Activated CD8-positive, alpha-beta memory T cell treated with anti-CD3 and anti-CD28 coated beads, Interleukin-2, amount 50 U/mL, for 48 hours (primary cell): ENCODE data around the gene UBE2M.

Experiments used
- DNase-seq: peaks from one replicate; pipeline ENCODE4 v3.0.0-alpha.2; 2020

The UBE2M gene

GRCh38 chr19:58570770-58571574, 12.6 kb upstream of the UBE2M start:
- DNase-seq: peak; percentile 51

- DNase-seq: no peak
These were observed 11.7 kb upstream of the UBE2M start for GRCh38 chr19:58569943-58570670.

- DNase-seq: no peak
These were observed 11.0 kb upstream of the UBE2M start for GRCh38 chr19:58569191-58569942.

GRCh38 chr19:58568453-58569130, 10.2 kb upstream of the UBE2M start:
- DNase-seq: peak; percentile 33

GRCh38 chr19:58566989-58567388, 8.6 kb upstream of the UBE2M start:
- DNase-seq: peak; percentile 34

GRCh38 chr19:58563823-58564222, 5.4 kb upstream of the UBE2M start:
- no peak for DNase-seq

GRCh38 chr19:58563034-58563573, 4.7 kb upstream of the UBE2M start:
- DNase-seq: no peak

GRCh38 chr19:58562122-58563033, 4.0 kb upstream of the UBE2M start:
- DNase-seq: no peak

GRCh38 chr19:58561373-58562121, 3.1 kb upstream of the UBE2M start:
- DNase-seq: peak; percentile 57

GRCh38 chr19:58560921-58561320, 2.5 kb upstream of the UBE2M start:
- no peak for DNase-seq

GRCh38 chr19:58560007-58560887, 1.8 kb upstream of the UBE2M start:
- DNase-seq: no peak

- DNase-seq: peak; percentile 91
These were observed 1.0 kb upstream of the UBE2M start for GRCh38 chr19:58559275-58560006.

- peak; percentile 99 for DNase-seq
These were observed 338 bp upstream of the UBE2M start for GRCh38 chr19:58558623-58559274.

- DNase-seq: peak; percentile 53
These were observed 968 bp downstream of the UBE2M start for GRCh38 chr19:58557221-58558065.

- DNase-seq: peak; percentile 56
These were observed 1.7 kb downstream of the UBE2M start for GRCh38 chr19:58556622-58557220.

GRCh38 chr19:58555920-58556621, 2.3 kb downstream of the UBE2M start:
- peak; percentile 53 for DNase-seq
